Measurements from ENCODE around the gene ITM2B. TPM values are rescaled to one million over a fixed set of nuclear protein-coding genes. Genes with fewer than 3 reads are reported as not detected.

The ITM2B gene
- total and polyA plus RNA-seq, 4 donors: 469 to 753 (median 593) TPM

- Histone ChIP-seq H3K4me1 (ENCODE audit: control insufficient read depth, insufficient read depth, low read length) (peaks cover 26% of the 10 kb centered on the region), H3K27me3 (ENCODE audit: control insufficient read depth, insufficient read depth, low read length) (peaks cover 15% of the 10 kb centered on the region), H3K4me3 (ENCODE audit: low read depth, low read length) (no peak overlapping the region), H3K36me3 (ENCODE audit: control insufficient read depth, insufficient read depth, low read length) (peaks cover 45% of the 10 kb centered on the region), H3K27ac (ENCODE audit: low read depth, low read length) (no peak overlapping the region), H3K9me3 (ENCODE audit: control insufficient read depth, insufficient read depth, low read length) (peaks cover 8% of the 10 kb centered on the region)
- no peak for DNase-seq (ENCODE audit: low read depth in 4 of 6, low spot score in 6 of 6)
- 81% methylated on average over 43 of the region's 43 CpGs for WGBS (ENCODE audit: insufficient coverage)
These were observed 84.0 kb downstream of the ITM2B start for GRCh38 chr13:48316826-48317510.

DNA sequence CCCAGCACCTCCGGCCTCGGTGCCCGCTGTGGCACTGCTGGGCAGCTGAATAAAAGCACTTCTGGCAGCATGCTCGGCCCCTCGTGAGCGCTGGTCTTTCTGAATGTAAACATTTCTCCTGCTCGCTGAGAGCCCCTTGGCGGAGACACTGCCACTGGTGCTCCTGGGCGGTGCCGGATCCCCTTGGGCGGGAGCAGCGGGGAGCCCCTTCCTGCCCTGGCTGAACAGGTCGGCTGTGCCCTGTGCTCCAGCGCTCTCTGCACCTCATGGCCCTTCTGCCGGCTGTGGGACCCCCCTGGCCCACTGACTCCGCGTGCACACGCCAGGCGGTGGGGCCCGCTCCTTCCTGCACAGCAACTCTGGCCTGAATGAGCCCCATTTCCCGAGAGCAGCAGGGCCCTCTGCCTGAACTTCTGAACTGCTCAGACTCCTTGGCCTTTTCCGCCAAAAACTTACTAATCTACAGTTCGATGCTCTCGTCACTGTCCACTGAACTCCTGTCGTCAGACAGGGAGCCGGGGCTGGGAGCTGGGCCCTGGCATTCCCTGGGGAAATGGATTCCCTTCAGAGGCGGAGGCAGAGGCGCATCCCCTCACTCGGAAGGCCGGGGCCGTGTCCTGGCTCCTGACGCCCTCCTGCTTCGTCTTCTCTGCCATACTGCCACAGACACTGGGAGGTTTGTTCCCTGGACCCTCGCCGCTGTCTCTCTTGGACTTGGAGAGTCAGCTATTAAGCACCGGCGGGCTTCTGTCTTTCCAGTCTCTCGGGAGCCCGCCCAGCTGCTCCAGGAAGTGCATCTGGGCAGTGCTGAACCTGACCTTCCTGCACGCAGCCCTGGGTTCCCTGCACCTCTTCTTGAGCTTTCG, 84.7 kb downstream of the ITM2B start:
- H3K36me3 ChIP-seq (ENCODE audit: control insufficient read depth, insufficient read depth, low read length): peaks cover 45% of the 10 kb centered on the region
- DNase-seq (ENCODE audit: low read depth in 4 of 6, low spot score in 6 of 6): peak in 2 of 6 donors; percentile 4 to 17
- peaks cover 15% of the 10 kb centered on the region for H3K27me3 ChIP-seq (ENCODE audit: control insufficient read depth, insufficient read depth, low read length)
- peaks cover 8% of the 10 kb centered on the region for H3K9me3 ChIP-seq (ENCODE audit: control insufficient read depth, insufficient read depth, low read length)
- no peak overlapping the region for H3K27ac ChIP-seq (ENCODE audit: low read depth, low read length)
- H3K4me3 ChIP-seq (ENCODE audit: low read depth, low read length): peak overlapping the region; percentile 4
- H3K4me1 ChIP-seq (ENCODE audit: control insufficient read depth, insufficient read depth, low read length): peaks cover 26% of the 10 kb centered on the region
- WGBS (ENCODE audit: insufficient coverage): 68% methylated on average over 41 of the region's 41 CpGs

GRCh38 chr13:48318377-48318811, 85.4 kb downstream of the ITM2B start:
- no peak for DNase-seq (ENCODE audit: low read depth in 4 of 6, low spot score in 6 of 6)
- WGBS (ENCODE audit: insufficient coverage): 72% methylated on average over 24 of the region's 28 CpGs
- Histone ChIP-seq H3K4me1 (ENCODE audit: control insufficient read depth, insufficient read depth, low read length) (peaks cover 26% of the 10 kb centered on the region), H3K9me3 (ENCODE audit: control insufficient read depth, insufficient read depth, low read length) (peaks cover 8% of the 10 kb centered on the region), H3K4me3 (ENCODE audit: low read depth, low read length) (peak overlapping the region; percentile 4), H3K27me3 (ENCODE audit: control insufficient read depth, insufficient read depth, low read length) (peaks cover 15% of the 10 kb centered on the region), H3K36me3 (ENCODE audit: control insufficient read depth, insufficient read depth, low read length) (peaks cover 45% of the 10 kb centered on the region), H3K27ac (ENCODE audit: low read depth, low read length) (no peak overlapping the region)

DNA sequence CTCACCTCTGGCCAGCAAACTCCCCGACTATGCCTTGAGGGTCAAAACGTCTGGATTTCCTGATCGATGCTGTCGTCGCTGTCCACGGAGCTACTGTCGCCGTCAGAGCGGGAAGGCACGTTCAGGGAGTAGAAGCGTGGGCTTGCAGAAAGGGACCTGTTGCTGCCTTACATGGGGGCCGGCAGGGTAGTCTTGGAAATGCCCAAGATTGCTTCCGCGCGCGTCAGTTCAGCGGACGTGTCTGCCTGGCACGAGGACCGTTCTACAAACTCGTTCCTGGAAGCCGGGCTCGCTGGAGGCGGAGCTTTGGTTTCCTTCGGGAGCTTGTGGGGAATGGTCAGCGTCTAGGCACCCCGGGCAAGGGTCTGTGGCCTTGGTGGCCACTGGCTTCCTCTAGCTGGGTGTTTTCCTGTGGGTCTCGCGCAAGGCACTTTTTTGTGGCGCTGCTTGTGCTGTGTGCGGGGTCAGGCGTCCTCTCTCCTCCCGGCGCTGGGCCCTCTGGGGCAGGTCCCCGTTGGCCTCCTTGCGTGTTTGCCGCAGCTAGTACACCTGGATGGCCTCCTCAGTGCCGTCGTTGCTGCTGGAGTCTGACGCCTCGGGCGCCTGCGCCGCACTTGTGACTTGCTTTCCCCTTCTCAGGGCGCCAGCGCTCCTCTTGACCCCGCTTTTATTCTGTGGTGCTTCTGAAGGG, 86.0 kb downstream of the ITM2B start:
- Histone ChIP-seq H3K36me3 (ENCODE audit: control insufficient read depth, insufficient read depth, low read length) (peaks cover 45% of the 10 kb centered on the region), H3K9me3 (ENCODE audit: control insufficient read depth, insufficient read depth, low read length) (peaks cover 8% of the 10 kb centered on the region), H3K27me3 (ENCODE audit: control insufficient read depth, insufficient read depth, low read length) (peaks cover 15% of the 10 kb centered on the region), H3K27ac (ENCODE audit: low read depth, low read length) (no peak overlapping the region), H3K4me3 (ENCODE audit: low read depth, low read length) (no peak overlapping the region), H3K4me1 (ENCODE audit: control insufficient read depth, insufficient read depth, low read length) (peaks cover 26% of the 10 kb centered on the region)
- DNase-seq (ENCODE audit: low read depth in 4 of 6, low spot score in 6 of 6): peak in 2 of 6 donors; percentile 38 to 46
- 60% methylated on average over 47 of the region's 47 CpGs for WGBS (ENCODE audit: insufficient coverage)

Other genes with a start within 250 kb of the ITM2B start
- gene SUCLA2, start 231.9 kb upstream of the ITM2B start, total RNA-seq: 100 to 1,000 TPM in 1 of 2 donors, 10 to 100 TPM in 1; 67.3 to 116 TPM
- gene SUCLA2, start 231.9 kb upstream of the ITM2B start, polyA plus RNA-seq (ENCODE audit: insufficient read length in 2 of 2): 100 to 1,000 TPM in 1 of 2 donors, 10 to 100 TPM in 1; 91.4 to 106 TPM
- 10 to 100 TPM; 14.1 to 15.0 TPM for gene NUDT15, start 195.5 kb upstream of the ITM2B start, total RNA-seq
- 10 to 100 TPM; 15.7 to 16.5 TPM for gene NUDT15, start 195.5 kb upstream of the ITM2B start, polyA plus RNA-seq (ENCODE audit: insufficient read length in 2 of 2)
- gene MED4, start 138.1 kb upstream of the ITM2B start, total RNA-seq: 10 to 100 TPM; 44.7 to 44.9 TPM
- gene MED4, start 138.1 kb upstream of the ITM2B start, polyA plus RNA-seq (ENCODE audit: insufficient read length in 2 of 2): 10 to 100 TPM; 63.2 to 73.7 TPM
- gene RB1, start 70.5 kb downstream of the ITM2B start, total RNA-seq: 10 to 100 TPM; 51.5 to 99.8 TPM
- 10 to 100 TPM; 38.0 to 46.4 TPM for gene RB1, start 70.5 kb downstream of the ITM2B start, polyA plus RNA-seq (ENCODE audit: insufficient read length in 2 of 2)
- 10 to 100 TPM; 59.9 to 65.8 TPM for gene LPAR6, start 179.9 kb downstream of the ITM2B start, total RNA-seq
- 10 to 100 TPM; 28.7 to 30.9 TPM for gene LPAR6, start 179.9 kb downstream of the ITM2B start, polyA plus RNA-seq (ENCODE audit: insufficient read length in 2 of 2)